SJSA1 (cell line): ENCODE data around the gene GINS2. TPM values are rescaled to one million over a fixed set of nuclear protein-coding genes. Genes with fewer than 3 reads are reported as not detected.

ENCODE experiments used
- DNase-seq, 2 experiments: peaks; one replicate each; pipeline ENCODE4 v3.0.0-alpha.2; 2015 to 2020; ENCODE audit warnings: low spot score in 2 of 2, low read depth in 1 of 2
- H3K27ac ChIP-seq: fragments of 250-450 bp; sonication (Bioruptor Pico); 2 replicates; pipeline ENCODE4 v1.5.1; 2020; ENCODE audit warnings: mild to moderate bottlenecking, moderate library complexity
- H3K27me3 ChIP-seq: fragments of 250-450 bp; sonication (Bioruptor Pico); replicated peaks from 2 replicates; pipeline ENCODE4 v1.5.1; 2020; ENCODE audit warnings: mild to moderate bottlenecking, moderate library complexity
- H3K36me3 ChIP-seq: fragments of 250-450 bp; sonication (Bioruptor Pico); 2 replicates; pipeline ENCODE4 v1.5.1; 2020; ENCODE audit warnings: mild to moderate bottlenecking
- H3K4me1 ChIP-seq: fragments of 250-450 bp; sonication (Bioruptor Pico); replicated peaks from 2 replicates; pipeline ENCODE4 v1.6.1; 2021; ENCODE audit warnings: mild to moderate bottlenecking
- H3K4me3 ChIP-seq: fragments of 250-450 bp; sonication (Bioruptor Pico); 2 replicates; pipeline ENCODE4 v1.5.1; 2020; ENCODE audit warnings: mild to moderate bottlenecking
- H3K9me3 ChIP-seq: fragments of 250-450 bp; sonication (Bioruptor Pico); replicated peaks from 2 replicates; pipeline ENCODE4 v1.5.1; 2020; ENCODE audit warnings: mild to moderate bottlenecking
- total RNA-seq: library from RNA; depleted of rRNA; stranded (reverse); fragments of >200 nt; shearing (Covaris generic); gene quantifications from 2 replicates; pipeline ENCODE4 v1.2.3, GENCODE V29; 2014; rRNA removed

GINS2 gene
- total RNA-seq, 1 experiment from 2014 or later = 51.4 TPM

DNA sequence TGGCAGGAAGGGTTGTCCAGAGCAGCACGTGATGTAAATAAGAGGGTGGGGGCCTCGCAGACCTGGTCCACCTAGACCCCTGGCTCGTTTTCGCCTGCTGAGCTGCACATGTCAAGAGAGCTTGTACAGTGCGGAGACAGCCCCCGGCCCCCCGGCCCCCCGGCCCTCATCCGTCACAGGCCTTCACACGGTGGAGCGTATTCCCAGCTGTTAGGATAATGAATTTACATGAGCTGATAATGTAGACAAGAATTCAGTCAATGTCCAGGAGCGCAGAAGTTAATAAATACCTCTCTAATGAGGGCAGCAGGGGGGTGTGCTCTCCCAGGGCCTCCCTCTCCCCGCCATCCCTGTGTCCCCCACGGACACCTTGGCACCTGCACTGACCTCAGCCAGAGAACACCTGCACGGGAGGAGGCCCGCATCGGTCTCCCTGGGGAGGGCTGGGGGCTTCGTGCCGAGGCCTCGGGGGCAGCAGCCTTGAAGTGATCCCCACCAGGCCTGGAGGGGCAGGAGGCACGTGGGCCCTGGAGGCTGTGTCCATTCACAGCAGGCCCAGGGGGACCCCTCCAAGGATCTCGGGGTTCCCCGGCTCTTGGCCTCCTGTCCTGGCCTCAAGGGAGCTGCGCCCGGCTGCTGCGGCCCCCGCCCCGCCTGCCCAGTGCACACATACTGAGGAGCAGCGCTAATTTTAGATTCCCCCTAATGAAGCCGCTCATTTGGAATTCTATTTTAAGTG is 61.1 kb downstream of the GINS2 start:
- Histone ChIP-seq H3K27me3 (no peaks in the 10 kb centered on the region), H3K4me3 (no peak overlapping the region), H3K9me3 (peaks cover 13% of the 10 kb centered on the region), H3K36me3 (peaks cover 7% of the 10 kb centered on the region; the same call in 1 of the 2 replicates), H3K27ac (no peak overlapping the region), H3K4me1 (no peaks in the 10 kb centered on the region)
- DNase-seq = no peak

DNA sequence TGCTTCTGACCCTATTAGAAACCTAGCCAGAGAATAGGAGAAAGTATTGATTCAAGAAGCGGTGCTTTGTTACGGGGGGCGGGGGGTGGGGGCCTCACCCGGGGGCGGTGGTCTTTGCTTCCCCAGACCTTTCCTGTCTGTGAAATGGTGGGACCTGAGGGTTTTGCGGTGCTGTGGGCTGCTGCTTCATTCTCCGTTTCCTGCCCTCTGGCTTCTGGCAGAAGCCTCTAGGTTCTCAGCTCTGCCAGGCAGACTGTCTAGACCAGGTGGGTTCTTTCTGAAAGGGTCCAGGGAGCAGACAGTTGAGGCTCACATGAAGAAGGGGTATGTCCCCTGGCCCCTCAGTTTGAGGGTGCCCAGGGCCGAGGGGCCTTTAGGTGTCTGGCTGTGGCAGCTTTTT is 61.7 kb downstream of the GINS2 start:
- Histone ChIP-seq H3K27ac (no peak overlapping the region), H3K36me3 (peaks cover 7% of the 10 kb centered on the region; the same call in 1 of the 2 replicates), H3K9me3 (peaks cover 13% of the 10 kb centered on the region), H3K27me3 (no peaks in the 10 kb centered on the region), H3K4me3 (no peak overlapping the region), H3K4me1 (no peaks in the 10 kb centered on the region)
- DNase-seq = no peak

Other genes with a start within 250 kb of the GINS2 start
- 11.9 and 42.7 TPM in 2 replicates for gene GSE1, start 75.6 kb downstream of the GINS2 start, total RNA-seq
- gene C16orf74, start 62.1 kb upstream of the GINS2 start, total RNA-seq = 7.7 and 20.8 TPM in 2 replicates
- gene EMC8, start 110.6 kb upstream of the GINS2 start, total RNA-seq = 53.9 and 70.0 TPM in 2 replicates
- gene COX4I1, start 110.7 kb upstream of the GINS2 start, total RNA-seq = 631 and 775 TPM in 2 replicates
- gene IRF8, start 210.2 kb upstream of the GINS2 start, total RNA-seq = 0.56 and 1.1 TPM in 2 replicates